Large intestine (tissue), 3 donors: ENCODE data around the gene RGS8. TPM values are rescaled to one million over a fixed set of nuclear protein-coding genes. Genes with fewer than 3 reads are reported as not detected.

ENCODE experiments used
- DNase-seq, 2 donors: peaks; one replicate each; pipeline versions ENCODE4 v3.0.0 to v3.0.0-alpha.2; 2013
- H3K27ac ChIP-seq: one replicate; pipeline ENCODE4 v1.5.1; 2013; ENCODE audit warnings: low read length
- H3K27me3 ChIP-seq: 2 replicates; pipeline ENCODE4 v1.6.1; 2013; ENCODE audit warnings: low read length; ENCODE audit not compliant: control insufficient read depth, insufficient read depth
- H3K36me3 ChIP-seq: 2 replicates; pipeline ENCODE4 v1.6.1; 2013; ENCODE audit warnings: low read length; ENCODE audit not compliant: control insufficient read depth, insufficient read depth
- H3K4me1 ChIP-seq: one replicate; pipeline ENCODE4 v1.6.1; 2013; ENCODE audit warnings: low read length; ENCODE audit not compliant: control insufficient read depth, insufficient read depth
- H3K4me3 ChIP-seq: one replicate; pipeline ENCODE4 v1.5.1; 2013; ENCODE audit warnings: low read length
- H3K9me3 ChIP-seq: one replicate; pipeline ENCODE4 v1.6.1; 2013; ENCODE audit warnings: mild to moderate bottlenecking, low read depth, low read length, moderate library complexity; ENCODE audit not compliant: control insufficient read depth
- WGBS: methylation state at CpG from one replicate; pipeline ENCODE4 v1.1.5; 2013; ENCODE audit warnings: low lambda C conversion rate; ENCODE audit not compliant: insufficient coverage; 5-methylcytosine and 5-hydroxymethylcytosine counted together
- polyA plus RNA-seq: library from polyadenylated mRNA; unstranded; fragments of 120-200 nt; gene quantifications from one replicate; pipeline ENCODE4 v1.2.1, GENCODE V29; 2013

Gene RGS8
- polyA plus RNA-seq, 1 donor = 0.19 TPM

DNA sequence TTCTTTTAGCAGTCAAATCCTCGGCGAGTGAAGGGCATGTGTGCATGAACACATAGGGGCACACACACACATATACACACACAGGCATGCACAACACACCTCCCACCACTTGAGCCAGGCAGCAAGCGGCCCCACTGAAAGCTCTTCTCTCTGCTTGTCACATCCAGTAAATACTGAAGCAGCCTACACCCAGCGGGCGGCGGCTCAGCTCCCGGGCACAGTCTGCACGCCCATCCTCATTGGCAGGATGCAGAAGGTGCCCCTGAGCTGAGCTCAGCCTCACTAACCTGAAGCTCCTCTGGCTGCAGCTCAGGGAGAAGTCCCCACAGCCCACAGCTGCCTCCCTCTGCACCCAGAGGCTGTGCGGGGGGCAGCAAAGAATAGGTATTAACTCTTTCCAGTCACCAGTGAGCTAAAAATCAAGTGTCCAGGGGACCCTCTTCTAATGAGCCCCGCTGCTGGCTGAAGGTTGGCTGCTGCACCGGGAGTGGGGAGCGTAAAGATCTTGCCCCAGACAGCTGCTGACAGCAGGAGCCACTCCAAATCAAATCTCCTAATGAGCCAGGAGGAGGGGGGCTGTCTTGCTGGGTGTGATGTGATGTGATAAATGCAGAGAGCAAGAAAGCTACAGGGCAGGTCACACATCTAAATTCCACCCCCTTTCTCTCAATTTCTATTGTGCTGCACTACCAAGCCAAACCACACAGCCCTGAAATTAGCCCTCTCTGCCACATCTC, 12.5 kb downstream of the RGS8 start:
- peaks cover 21% of the 10 kb centered on the region for H3K27me3 ChIP-seq
- DNase-seq = no peak
- WGBS = no CpG with 5 or more reads among the region's 12 CpGs
- no peaks in the 10 kb centered on the region for H3K9me3 ChIP-seq
- H3K4me1 ChIP-seq = no peaks in the 10 kb centered on the region
- H3K27ac ChIP-seq = no peak overlapping the region
- H3K4me3 ChIP-seq = no peak overlapping the region
- H3K36me3 ChIP-seq = no peaks in the 10 kb centered on the region

DNA sequence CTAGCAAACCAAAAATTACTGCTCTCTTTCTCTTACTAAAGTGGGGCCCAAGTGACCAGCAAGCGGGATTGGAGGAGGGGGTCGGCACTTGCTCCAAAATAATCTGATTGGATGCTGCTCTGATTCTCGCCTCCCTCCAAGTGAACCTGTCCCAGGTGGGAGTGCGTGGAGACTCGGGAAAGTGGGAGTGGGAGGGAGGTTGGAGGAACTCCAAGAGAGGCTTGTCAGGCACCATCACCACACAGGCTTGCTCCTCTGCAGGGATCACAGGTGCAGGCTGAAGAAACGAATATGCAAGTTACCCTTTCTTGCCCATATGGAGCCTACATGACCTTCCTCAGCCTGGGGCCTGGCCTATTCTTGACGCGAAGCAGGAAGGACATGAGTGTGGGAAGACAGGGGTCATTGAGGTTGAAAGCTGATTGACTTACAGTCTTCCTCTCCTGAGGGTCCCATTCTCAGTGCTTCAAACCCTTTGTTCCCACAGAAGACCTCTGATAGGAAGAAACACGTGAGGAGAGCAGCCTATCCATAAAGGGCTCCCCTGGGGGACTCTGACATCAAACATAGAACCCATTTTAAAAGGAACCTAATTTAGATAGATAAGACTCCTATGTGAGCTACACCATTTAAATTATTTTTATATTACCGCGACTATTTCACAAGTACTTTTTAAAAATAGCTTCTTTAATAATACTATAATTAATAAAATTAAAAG, 14.2 kb downstream of the RGS8 start:
- no peaks in the 10 kb centered on the region for H3K9me3 ChIP-seq
- peaks cover 21% of the 10 kb centered on the region for H3K27me3 ChIP-seq
- no peak overlapping the region for H3K4me3 ChIP-seq
- H3K36me3 ChIP-seq = no peaks in the 10 kb centered on the region
- no peaks in the 10 kb centered on the region for H3K4me1 ChIP-seq
- no peak for DNase-seq
- H3K27ac ChIP-seq = no peak overlapping the region
- 90% methylated on average over 3 of the region's 11 CpGs for WGBS

DNA sequence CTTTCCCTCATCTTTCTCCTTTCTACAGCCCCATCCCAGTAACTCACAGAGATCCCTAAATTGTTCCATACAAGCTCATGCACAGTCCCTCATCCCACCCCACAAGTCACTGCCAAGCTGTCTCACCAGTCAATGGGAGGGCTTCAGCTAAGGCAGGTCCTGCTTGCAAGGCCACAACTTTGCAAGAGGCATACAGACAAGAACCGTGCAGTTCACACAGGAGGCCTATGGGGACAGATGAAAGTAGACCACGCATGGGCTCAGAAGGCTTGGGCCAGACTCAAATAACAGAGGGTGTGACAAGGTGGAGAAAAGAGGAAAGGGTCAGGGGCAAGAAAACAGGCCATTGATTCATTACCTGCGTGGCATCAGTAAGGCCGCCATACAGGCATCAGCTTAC, 15.1 kb downstream of the RGS8 start:
- Histone ChIP-seq H3K4me1 (no peaks in the 10 kb centered on the region), H3K9me3 (no peaks in the 10 kb centered on the region), H3K4me3 (no peak overlapping the region), H3K36me3 (no peaks in the 10 kb centered on the region), H3K27ac (no peak overlapping the region), H3K27me3 (peaks cover 21% of the 10 kb centered on the region)
- no peak for DNase-seq
- no CpG with 5 or more reads among the region's 4 CpGs for WGBS

DNA sequence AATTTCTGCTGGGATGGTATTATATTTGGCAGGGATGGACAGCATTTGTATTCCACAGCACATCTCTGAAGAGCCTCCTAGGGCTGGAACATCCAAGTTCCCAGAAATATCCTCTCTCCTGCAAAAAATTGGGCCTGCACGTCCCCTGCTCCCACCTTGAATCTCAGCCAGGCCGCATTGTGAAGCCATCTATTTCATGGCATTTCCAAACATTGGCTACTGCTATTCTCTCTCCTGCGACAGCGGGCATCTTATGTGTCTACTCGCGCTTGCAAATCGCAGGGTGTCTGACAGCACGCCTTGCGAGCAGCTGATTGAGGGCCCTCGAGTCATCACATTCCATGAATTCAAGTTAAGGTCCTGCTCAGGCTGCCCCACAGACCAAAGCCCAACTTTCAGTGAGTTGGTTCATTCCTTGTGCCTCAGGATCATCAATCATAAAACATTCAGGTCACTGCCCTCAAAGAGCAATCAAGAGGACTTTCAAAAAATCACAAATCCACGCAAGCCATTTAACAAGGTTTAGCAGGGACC, 15.8 kb downstream of the RGS8 start:
- Histone ChIP-seq H3K9me3 (no peaks in the 10 kb centered on the region), H3K36me3 (no peaks in the 10 kb centered on the region), H3K4me3 (no peak overlapping the region), H3K4me1 (no peaks in the 10 kb centered on the region), H3K27ac (no peak overlapping the region), H3K27me3 (peaks cover 18% of the 10 kb centered on the region)
- WGBS = no CpG with 5 or more reads among the region's 11 CpGs
- DNase-seq = no peak

DNA sequence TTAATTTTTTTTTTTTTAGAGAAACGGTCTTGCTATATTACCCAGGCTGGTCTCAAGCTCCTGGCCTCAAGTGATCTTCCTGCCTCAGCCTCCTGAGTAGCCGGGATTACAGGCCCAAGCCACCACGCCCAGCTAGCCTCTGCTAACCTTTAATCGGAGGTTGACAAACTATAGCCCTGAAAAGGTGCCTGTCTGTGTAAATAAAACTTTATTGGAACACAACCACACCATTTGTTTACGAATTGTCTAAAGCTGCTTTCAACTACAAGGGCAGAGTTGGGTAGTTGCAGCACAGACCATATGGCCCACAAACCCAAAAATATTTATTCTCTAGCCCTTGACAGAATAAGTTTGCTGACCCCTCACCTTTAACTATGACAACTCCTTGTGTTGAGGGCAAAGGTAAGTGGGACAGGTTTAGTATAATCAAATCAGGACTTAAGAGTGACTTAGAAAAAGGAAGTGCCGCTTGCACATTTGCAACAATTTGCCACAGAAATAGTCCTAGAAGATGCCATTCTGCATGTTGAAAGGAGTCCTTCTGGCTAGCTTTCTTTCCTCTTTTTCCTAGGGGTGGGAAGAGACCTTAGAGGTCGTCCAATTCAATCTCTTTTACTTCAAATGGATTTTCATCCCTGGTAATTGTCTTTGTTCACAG, 16.4 kb downstream of the RGS8 start:
- H3K36me3 ChIP-seq = no peaks in the 10 kb centered on the region
- H3K4me1 ChIP-seq = no peaks in the 10 kb centered on the region
- DNase-seq = no peak
- H3K27ac ChIP-seq = no peak overlapping the region
- no peak overlapping the region for H3K4me3 ChIP-seq
- peaks cover 15% of the 10 kb centered on the region for H3K27me3 ChIP-seq
- H3K9me3 ChIP-seq = no peaks in the 10 kb centered on the region
- no CpG with 5 or more reads among the region's 7 CpGs for WGBS

DNA sequence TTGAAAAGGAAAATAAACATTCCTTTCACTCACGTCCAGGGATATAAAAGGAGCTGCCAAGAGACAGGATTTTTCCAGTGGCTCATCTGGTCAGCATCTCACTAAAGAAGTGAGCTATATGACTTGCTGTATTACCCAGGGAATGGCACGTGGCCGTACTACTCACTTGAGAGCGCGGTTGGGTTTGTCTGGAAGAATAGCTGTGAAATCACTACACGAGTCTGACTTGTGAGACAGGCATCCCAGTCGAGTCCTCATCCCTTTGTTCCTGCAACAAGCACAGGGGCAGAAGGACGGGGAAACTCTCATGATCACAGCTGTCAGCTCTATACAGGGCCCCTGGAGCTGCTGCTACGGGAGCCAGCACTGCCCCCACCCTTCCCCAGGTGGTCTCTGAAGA, 17.7 kb downstream of the RGS8 start:
- no peak overlapping the region for H3K27ac ChIP-seq
- WGBS = no CpG with 5 or more reads among the region's 9 CpGs
- no peaks in the 10 kb centered on the region for H3K4me1 ChIP-seq
- H3K4me3 ChIP-seq = no peak overlapping the region
- no peaks in the 10 kb centered on the region for H3K9me3 ChIP-seq
- peaks cover 8% of the 10 kb centered on the region for H3K27me3 ChIP-seq
- no peak for DNase-seq
- no peaks in the 10 kb centered on the region for H3K36me3 ChIP-seq

DNA sequence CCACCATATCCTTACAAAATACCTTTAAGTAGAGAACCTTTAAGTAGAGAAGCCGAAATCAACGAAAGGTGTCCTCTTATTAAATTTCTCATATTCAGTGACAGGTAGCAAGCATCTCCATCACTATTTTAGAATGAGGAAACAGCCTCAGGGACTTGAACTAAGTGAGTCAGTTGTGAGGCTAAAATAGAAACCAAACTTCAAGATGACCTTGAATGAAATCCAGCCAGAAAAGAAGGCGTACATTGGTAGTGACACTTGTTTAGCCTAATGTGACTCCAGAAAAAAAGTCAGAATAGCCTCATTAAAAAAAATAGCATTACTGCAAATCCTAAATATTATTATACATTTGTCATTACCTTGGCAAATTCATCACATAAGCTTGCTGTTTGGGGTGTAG, 20.1 kb downstream of the RGS8 start:
- DNase-seq = no peak
- WGBS = 100% methylated on average over 2 of the region's 3 CpGs

DNA sequence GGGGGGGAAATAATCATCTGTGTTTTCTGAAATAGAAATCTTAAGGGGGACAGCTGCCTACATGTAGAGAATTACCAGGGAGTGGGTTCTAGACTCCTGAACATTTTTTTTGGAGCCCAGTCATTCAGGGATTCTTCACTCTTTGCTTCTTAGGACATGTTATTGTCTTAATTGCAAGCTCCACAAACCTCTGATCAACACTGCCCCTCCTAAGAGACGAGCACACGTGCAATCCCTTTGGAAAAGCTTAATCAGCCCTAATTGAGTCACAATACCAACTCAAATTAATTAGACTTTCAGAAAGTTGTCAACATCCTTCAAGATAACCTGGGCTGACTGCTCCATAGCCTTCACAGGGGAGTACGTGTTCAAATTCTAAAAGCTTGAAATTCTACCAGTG, 21.4 kb downstream of the RGS8 start:
- no CpG with 5 or more reads among the region's 3 CpGs for WGBS

More for the DNA sequence above, 20.1 kb downstream of the RGS8 start:
- H3K4me1 ChIP-seq = no peaks in the 10 kb centered on the region
- H3K27ac ChIP-seq = no peak overlapping the region
- no peaks in the 10 kb centered on the region for H3K9me3 ChIP-seq
- no peaks in the 10 kb centered on the region for H3K36me3 ChIP-seq
- H3K4me3 ChIP-seq = no peak overlapping the region
- peaks cover 3% of the 10 kb centered on the region for H3K27me3 ChIP-seq

DNA sequence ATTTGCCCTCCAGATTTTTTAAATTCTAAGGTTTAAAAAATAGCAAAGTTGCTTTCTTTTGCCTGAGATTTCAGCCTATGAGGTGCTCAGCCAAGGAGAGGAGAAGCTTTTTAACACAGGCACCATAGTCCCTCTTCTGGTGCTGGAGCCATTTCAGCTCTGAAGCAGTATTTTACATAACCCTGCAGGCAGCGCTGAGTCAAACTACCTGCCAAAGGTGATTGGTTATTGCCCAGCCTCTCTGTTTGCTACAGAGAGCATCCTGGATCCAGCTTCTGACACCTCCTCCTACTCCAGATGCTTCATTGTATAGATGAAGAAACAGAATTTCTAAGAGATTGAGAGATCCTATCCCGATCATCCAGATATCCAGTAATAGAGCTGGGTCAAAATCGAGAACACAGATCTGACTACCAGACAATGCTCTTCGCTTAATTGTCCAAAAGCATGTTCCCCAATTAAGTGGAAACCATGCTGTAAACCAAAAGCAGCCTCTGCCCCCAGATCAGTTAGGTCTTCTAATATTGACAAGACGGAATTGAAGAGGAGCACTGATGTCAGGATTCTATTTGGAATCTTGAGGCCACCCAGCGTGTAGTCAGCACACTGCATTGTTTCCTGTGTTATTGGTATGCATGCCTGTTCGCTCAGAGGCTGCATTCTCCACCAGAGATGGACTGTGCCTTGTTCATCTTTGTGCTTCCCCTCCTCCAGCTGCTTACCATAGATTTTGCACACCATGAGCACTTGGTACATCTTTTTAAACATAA, 22.1 kb downstream of the RGS8 start:
- H3K36me3 ChIP-seq = no peaks in the 10 kb centered on the region
- no peaks in the 10 kb centered on the region for H3K4me1 ChIP-seq
- no peaks in the 10 kb centered on the region for H3K9me3 ChIP-seq
- H3K27me3 ChIP-seq = peaks cover 3% of the 10 kb centered on the region
- no peak overlapping the region for H3K27ac ChIP-seq
- WGBS = no CpG with 5 or more reads among the region's 7 CpGs
- H3K4me3 ChIP-seq = no peak overlapping the region
- no peak for DNase-seq

More for the DNA sequence above, 21.4 kb downstream of the RGS8 start:
- Histone ChIP-seq H3K9me3 (no peaks in the 10 kb centered on the region), H3K27ac (no peak overlapping the region), H3K27me3 (peaks cover 3% of the 10 kb centered on the region), H3K4me1 (no peaks in the 10 kb centered on the region), H3K36me3 (no peaks in the 10 kb centered on the region), H3K4me3 (no peak overlapping the region)
- no peak for DNase-seq

DNA sequence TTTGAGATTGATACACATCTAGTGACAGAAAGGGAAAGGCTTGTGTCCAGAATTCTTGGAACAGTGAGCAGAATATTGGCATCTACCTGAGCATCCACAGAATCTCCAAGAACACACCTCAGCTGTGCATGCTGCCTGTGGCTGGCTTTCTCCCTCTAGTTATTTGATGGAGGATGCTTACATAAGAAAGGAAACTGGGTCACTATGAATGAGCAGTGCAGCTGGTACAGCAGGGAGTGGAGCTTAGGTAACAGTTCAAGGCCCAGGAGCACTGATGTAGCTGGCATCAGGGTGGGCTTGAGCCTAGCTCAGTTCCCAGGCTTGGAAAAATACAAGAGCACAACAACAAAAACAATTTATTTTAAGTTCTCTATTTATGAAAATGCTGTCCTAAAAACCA, 26.3 kb downstream of the RGS8 start:
- Histone ChIP-seq H3K9me3 (no peaks in the 10 kb centered on the region), H3K27ac (no peak overlapping the region), H3K4me1 (no peaks in the 10 kb centered on the region), H3K27me3 (peaks cover 3% of the 10 kb centered on the region), H3K4me3 (no peak overlapping the region), H3K36me3 (no peaks in the 10 kb centered on the region)
- DNase-seq = no peak
